GM20431 (cell line): ENCODE results near the gene SRRM5.
"Not testable (repeated sequence)": the region's sequence is repeated elsewhere in the genome, so short reads cannot be mapped to it uniquely, and the experiment has no call there.

ENCODE experiments used
- in situ Hi-C: fragments of 300-500 bp; cut with MseI, MboI; formaldehyde crosslinking; loops from one replicate; pipeline ENCODE4 v1.15.0; 2020; ENCODE audit warnings: low sequenced_read_pairs; ENCODE audit not compliant: unreplicated experiment

SRRM5 gene

GRCh38 chr19:43591904-43592772 is 19.8 kb upstream of the SRRM5 start:
- in situ Hi-C loops: no loop called here

- in situ Hi-C loops: no loop called here
Observed at GRCh38 chr19:43592800-43593350, 19.0 kb upstream of the SRRM5 start.

GRCh38 chr19:43594081-43594697 is 17.7 kb upstream of the SRRM5 start:
- in situ Hi-C loops: no loop called here

DNA sequence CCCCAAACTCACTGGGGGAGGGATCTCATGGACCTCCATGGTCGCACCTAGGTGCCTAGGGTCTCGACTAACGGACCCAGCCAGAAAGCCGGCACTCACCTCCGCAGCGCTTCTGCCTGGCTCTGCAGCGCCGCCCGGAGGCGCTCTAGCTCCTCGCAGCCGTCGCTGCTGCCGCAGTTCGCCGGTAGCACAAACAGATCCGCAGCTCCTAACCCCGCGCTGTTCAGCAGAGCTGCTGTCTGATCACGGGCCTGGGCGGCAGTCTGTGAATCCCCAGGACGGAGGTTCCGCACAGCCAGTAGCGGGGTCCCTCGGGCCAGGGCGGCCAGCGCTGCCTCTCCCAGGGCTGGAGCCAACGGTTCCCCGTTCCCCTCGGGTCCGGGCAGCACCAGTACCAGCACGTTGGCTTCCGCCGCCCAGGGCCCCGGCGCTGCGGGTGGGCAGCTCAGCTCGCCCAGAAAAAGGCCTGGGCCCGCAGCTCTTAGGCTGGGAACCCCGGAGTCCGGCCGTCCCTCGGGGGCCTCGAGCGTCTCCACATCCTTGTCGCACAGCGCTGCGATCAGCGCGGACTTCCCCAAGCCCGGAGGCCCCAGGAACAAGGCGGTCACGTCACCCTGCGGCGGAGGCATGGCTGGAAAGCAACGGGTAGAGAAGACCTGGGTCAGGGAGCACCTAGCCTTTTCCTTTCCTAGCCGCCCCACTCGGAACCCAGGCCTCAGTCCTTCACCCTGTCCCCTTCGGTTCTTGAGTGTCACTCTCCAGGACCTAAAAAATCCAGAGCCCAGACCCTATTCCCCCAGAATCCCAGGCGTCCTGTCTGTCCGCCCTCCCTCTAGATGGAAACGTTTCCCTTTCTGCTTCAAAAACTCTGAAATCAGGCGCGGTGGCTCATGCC is 16.9 kb upstream of the SRRM5 start:
- in situ Hi-C loops: no loop called here

DNA sequence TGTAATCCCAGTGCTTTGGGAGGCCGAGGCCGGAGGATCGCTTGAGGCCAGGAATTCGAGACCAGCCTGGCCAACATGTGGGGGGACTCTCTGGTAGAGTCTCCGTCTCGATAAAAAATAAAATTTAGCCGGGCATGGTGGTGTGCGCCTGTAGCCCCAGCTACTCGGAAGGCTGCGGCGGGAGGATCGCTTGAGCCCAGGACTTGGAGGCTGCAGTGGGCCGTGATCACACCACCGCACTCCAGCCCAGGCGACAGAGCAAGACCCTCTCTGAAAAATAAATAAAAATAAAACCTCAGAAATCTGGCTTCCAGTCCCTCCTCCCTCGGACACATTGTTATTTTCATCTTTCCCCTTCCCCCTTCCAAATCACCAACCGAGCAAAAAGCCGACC is 16.3 kb upstream of the SRRM5 start:
- in situ Hi-C loops: no loop called here

- in situ Hi-C loops: no loop called here
Observed at GRCh38 chr19:43595999-43596841, 15.7 kb upstream of the SRRM5 start, which contains the start of the genes IRGQ and ZNF576. IRGQ (minus strand) TSS chr19:43596134; CDS start chr19:43595338, 796 bp downstream. ZNF576 (plus strand) TSS chr19:43596595; CDS start chr19:43597109, 514 bp downstream.

DNA sequence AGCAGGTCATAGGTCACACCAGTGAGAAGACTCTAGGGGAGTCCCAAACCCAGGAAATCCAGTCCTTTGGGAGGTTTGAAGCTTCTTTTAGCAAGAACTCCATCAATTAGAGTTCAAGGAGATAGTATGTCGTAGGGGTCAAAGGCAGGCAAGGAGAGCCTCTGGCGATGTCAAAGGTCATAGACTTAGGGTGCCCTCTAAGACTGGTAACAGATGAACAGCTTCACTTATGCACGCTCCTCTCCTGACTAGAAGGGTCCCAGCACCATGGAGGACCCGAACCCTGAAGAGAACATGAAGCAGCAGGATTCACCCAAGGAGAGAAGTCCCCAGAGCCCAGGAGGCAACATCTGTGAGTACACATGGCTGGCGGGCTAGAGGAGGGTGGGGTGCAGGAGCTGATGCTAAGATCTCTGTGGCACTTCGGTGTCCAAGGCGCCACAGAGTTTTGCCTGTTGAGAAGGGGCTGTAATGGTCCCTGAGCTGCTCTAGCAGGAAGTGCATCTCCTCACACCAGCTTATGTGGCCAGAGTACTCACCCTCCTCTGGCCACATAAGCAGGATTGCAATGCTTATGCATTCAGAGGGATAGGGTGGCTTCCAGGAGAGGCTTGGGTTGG is 14.9 kb upstream of the SRRM5 start:
- in situ Hi-C loops: no loop called here

GRCh38 chr19:43597876-43598275 is 14.0 kb upstream of the SRRM5 start:
- in situ Hi-C loops: no loop called here

DNA sequence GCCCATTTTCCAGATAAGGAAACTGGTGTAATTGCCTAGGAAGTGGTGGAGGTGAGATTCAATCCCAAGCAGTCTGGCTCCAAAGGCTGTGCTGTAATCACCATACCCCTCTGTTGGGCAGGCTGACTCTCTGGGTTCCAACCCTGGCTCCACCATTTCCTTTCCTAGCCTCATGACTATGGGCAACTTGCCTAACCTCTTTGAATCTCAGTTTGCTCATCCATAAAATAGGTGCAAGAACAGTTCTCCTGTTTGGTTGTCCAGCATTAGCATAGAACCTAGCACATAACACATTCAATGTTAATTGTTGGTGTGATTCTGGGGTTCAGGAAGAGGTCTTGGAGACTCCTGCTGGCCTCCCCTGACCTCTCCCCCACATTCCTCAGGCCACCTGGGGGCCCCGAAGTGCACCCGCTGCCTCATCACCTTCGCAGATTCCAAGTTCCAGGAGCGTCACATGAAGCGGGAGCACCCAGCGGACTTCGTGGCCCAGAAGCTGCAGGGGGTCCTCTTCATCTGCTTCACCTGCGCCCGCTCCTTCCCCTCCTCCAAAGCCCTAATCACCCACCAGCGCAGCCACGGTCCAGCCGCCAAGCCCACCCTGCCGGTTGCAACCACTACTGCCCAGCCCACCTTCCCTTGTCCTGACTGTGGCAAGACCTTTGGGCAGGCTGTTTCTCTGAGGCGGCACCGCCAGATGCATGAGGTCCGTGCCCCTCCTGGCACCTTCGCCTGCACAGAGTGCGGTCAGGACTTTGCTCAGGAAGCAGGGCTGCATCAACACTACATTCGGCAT is 13.2 kb upstream of the SRRM5 start:
- in situ Hi-C loops: no loop called here

DNA sequence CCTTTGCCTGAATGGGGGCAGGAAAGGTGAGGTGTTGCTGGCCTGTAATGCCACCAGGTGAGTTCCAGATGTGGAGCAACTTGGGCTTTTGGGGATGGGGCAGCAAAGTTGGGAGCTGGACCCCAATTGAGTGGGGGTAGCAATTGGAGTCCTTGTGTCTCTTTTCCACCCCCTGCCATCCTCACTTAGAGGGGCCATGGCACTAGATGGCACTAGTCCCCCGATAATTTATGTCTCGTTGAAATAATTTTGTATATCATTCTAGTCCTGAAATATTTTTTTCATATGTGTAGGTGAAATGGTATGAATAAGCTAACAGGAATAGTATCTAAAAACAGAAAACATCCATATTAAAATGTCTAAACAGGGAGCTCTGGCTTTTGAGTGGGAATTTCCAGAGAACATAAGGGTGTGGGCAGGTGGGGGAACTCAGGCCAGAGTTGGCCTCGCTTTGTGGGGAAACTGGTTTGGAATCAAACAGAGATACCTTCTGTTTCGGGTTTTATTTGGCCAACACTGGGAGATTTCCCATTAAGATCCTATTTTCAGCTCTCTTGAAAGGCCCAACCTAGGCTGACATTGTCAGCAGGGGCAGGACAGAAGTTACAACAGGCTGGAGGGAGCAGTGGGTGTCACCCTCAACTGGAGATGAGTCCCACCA is 12.1 kb upstream of the SRRM5 start:
- in situ Hi-C loops: no loop called here

DNA sequence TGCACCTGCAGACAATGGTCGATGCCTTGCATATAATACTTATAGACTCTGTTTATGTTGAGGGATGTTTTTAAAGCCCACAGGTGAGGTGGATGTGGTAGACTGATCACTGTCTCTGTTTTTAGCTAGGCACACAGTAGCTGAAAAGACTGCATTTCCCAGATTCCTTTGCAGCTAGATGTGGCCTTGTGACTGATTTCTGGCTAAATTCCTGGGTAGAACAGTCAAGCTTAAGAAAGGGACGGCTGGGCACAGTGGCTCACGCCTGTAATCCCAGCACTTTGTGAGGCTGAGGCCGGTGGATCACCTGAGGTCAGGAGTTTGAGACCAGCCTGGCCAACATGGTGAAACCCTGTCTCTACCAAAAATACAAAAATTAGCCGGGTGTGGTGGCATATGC is 11.6 kb upstream of the SRRM5 start:
- in situ Hi-C loops: not testable (repeated sequence)

DNA sequence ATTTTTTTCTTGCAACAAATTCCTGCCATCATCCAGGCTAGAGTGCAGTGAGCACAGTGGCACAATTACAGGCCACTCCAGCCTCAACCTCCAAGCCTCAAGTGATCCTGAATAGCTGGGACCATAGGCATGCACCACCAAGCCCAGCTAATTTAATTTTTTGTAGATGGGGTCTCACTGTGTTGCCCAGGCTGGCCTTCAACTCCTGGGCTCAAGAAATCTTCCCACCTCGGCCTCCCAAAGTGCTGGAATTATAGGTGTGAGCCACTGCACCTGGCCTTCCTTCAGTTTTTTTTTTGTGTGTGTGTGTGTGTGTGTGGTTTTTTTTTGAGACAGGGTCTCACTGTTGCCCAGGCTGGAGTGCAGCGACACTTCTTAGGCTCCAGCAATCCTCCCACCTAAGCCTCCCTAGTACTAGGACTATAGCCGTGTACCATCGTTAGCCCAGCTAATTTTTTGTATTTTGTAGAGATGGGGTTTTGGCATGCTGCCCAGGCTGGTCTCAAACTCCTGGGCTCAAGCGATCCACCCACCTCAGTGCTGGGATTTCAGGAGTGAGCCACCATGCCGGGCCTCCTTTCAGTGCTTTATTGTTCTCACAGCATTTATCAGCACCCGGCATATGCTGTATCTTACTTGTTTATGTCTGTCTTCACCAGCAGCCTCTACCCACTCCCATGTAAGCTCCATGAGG is 5.9 kb upstream of the SRRM5 start:
- in situ Hi-C loops: no loop called here

GRCh38 chr19:43606569-43607229 is 5.2 kb upstream of the SRRM5 start:
- in situ Hi-C loops: no loop called here

GRCh38 chr19:43607238-43608205 is 4.4 kb upstream of the SRRM5 start:
- in situ Hi-C loops: no loop called here

DNA sequence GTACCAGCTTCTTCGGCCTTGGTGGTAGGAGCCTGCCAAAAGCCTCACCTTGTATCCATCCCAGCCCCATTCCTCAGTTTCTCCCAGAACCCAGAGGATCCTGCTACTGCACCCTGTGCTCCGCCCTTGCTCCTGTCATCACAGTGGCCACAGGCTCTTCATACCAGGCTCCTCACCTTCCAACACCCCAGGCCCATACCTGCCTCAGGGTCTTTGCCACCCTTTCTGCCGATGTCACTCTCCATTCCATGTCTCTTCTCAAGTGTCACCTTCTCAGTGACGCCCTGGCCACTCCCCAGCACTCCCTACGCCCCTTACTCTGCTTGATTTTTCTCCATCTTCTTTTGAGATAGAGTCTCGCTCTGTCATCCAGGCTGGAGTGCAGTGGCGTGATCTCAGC is 2.0 kb upstream of the SRRM5 start:
- in situ Hi-C loops: no loop called here
